Effector memory CD8-positive, alpha-beta T cell (primary cell): ENCODE data around the gene PTPRE.

ENCODE experiments used
- ATAC-seq: fragments of 150-1000 bp; cut with Tn5 transposase; replicated peaks from 2 replicates; pipeline ENCODE4 v1.10.0; 2021; ENCODE audit warnings: mild to moderate bottlenecking, moderate library complexity
- DNase-seq, 3 experiments: peaks; one replicate each; pipeline ENCODE4 v3.0.0; 2021
- H3K27ac Mint-ChIP-seq, 2 donors: one replicate each; pipeline ENCODE4 v1.8.0; 2022; ENCODE audit warnings: mild to moderate bottlenecking in 2 of 2, mixed read lengths in 2 of 2, moderate library complexity in 2 of 2
- H3K27me3 Mint-ChIP-seq, 2 donors: one replicate each; pipeline ENCODE4 v1.8.0; 2022; ENCODE audit warnings: mixed read lengths in 2 of 2
- H3K36me3 Mint-ChIP-seq: one replicate; pipeline ENCODE4 v1.8.0; 2022; ENCODE audit warnings: mild to moderate bottlenecking, moderate library complexity, mixed read lengths; ENCODE audit not compliant: insufficient read depth
- H3K4me1 Mint-ChIP-seq, 2 donors: one replicate each; pipeline ENCODE4 v1.8.0; 2022; ENCODE audit warnings: low read depth in 2 of 2, mixed read lengths in 2 of 2
- H3K4me3 Mint-ChIP-seq, 2 donors: one replicate each; pipeline ENCODE4 v1.8.0; 2022; ENCODE audit warnings: mild to moderate bottlenecking in 2 of 2, mixed read lengths in 2 of 2, moderate library complexity in 2 of 2
- H3K9me3 Mint-ChIP-seq, 2 donors: one replicate each; pipeline ENCODE4 v1.8.0; 2022; ENCODE audit warnings: mixed read lengths in 2 of 2

PTPRE gene

GRCh38 chr10:127918572-127918971 lies 11.7 kb downstream of the PTPRE start:
- H3K4me3 Mint-ChIP-seq, result no peak overlapping the region
- no peak for ATAC-seq

DNA sequence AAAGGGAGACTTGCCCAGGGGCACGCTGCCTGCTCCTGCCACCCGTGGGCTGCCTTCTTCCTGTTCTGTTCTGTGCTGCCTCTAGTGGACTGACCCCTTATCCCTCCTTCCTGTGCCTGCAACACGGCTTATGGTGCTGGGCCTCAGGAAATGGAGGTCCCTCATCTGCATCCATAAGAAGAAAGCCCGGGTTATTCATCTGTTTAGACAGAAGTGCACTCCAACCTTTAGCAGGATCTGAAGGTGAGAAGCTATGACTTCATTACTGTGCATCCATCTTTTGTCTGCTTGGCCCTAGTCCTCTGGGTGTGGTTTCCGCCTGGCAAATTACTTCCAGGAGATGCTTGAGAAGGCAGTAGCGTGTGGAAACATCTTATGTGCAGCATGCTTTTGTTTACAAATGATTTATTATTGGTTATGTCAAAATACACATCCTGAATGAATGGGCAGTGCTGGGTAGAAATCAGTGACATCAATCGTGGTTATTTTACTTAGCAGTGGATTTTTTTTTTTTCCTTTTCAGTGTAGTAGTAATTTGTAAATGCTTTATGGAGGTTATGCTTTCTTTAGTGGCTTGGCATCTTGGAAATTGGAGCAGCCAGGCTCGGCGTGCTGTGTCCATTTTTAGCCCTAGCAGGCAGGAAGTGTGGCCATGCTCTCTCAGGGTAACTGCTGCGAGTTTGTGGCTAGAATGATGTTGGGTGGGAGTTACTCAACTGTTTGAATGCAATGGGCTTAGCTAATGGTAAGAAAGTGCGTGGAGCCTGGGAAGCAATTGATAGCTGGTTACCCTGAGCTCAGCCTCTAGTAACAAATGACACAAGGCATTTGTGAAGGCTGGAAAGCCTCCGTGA lies 12.7 kb downstream of the PTPRE start:
- DNase-seq (no peak), ATAC-seq (no peak)
- peaks cover 0 to 10% of the 10 kb centered on the region in 2 donors for H3K27me3 Mint-ChIP-seq
- no peaks in the 10 kb centered on the region for H3K9me3 Mint-ChIP-seq
- no peaks in the 10 kb centered on the region for H3K36me3 Mint-ChIP-seq
- H3K4me3 Mint-ChIP-seq, result no peak overlapping the region
- no peak overlapping the region for H3K27ac Mint-ChIP-seq
- H3K4me1 Mint-ChIP-seq, result peaks cover 5 to 9% of the 10 kb centered on the region in 2 donors

More at GRCh38 chr10:127918572-127918971, 11.7 kb downstream of the PTPRE start:
- Mint-ChIP-seq H3K9me3 (no peaks in the 10 kb centered on the region), H3K27ac (no peak overlapping the region), H3K36me3 (no peaks in the 10 kb centered on the region), H3K4me1 (peaks cover 5 to 9% of the 10 kb centered on the region in 2 donors), H3K27me3 (peaks cover 0 to 21% of the 10 kb centered on the region in 2 donors)
- no peak for DNase-seq

- no peak for DNase-seq
- no peak overlapping the region for H3K27ac Mint-ChIP-seq
- ATAC-seq, result no peak
These were observed 13.6 kb downstream of the PTPRE start for GRCh38 chr10:127920306-127921074.

GRCh38 chr10:127921075-127921752 lies 14.3 kb downstream of the PTPRE start:
- Mint-ChIP-seq H3K9me3 (no peaks in the 10 kb centered on the region), H3K4me3 (no peak overlapping the region), H3K27me3 (peaks cover 0 to 9% of the 10 kb centered on the region in 2 donors), H3K27ac (no peak overlapping the region), H3K4me1 (peaks cover 5 to 9% of the 10 kb centered on the region in 2 donors), H3K36me3 (no peaks in the 10 kb centered on the region)
- no peak for DNase-seq
- no peak for ATAC-seq

More at GRCh38 chr10:127920306-127921074, 13.6 kb downstream of the PTPRE start:
- peaks cover 0 to 9% of the 10 kb centered on the region in 2 donors for H3K27me3 Mint-ChIP-seq
- no peaks in the 10 kb centered on the region for H3K9me3 Mint-ChIP-seq
- no peaks in the 10 kb centered on the region for H3K36me3 Mint-ChIP-seq
- H3K4me1 Mint-ChIP-seq, result peaks cover 5 to 9% of the 10 kb centered on the region in 2 donors
- H3K4me3 Mint-ChIP-seq, result no peak overlapping the region

- Mint-ChIP-seq H3K36me3 (no peaks in the 10 kb centered on the region), H3K27ac (no peak overlapping the region), H3K27me3 (peaks cover 0 to 6% of the 10 kb centered on the region in 2 donors), H3K4me1 (peaks cover 5 to 9% of the 10 kb centered on the region in 2 donors), H3K9me3 (no peaks in the 10 kb centered on the region), H3K4me3 (no peak overlapping the region)
- ATAC-seq, result no peak
- no peak for DNase-seq
These were observed 14.8 kb downstream of the PTPRE start for GRCh38 chr10:127921753-127922145.

GRCh38 chr10:127922206-127922605 lies 15.3 kb downstream of the PTPRE start:
- H3K27ac Mint-ChIP-seq, result no peak overlapping the region
- DNase-seq, result no peak
- no peaks in the 10 kb centered on the region for H3K9me3 Mint-ChIP-seq
- H3K36me3 Mint-ChIP-seq, result no peaks in the 10 kb centered on the region
- peaks cover 0 to 2% of the 10 kb centered on the region in 2 donors for H3K27me3 Mint-ChIP-seq
- no peak overlapping the region for H3K4me3 Mint-ChIP-seq
- H3K4me1 Mint-ChIP-seq, result peaks cover 5 to 9% of the 10 kb centered on the region in 2 donors
- ATAC-seq, result no peak

DNA sequence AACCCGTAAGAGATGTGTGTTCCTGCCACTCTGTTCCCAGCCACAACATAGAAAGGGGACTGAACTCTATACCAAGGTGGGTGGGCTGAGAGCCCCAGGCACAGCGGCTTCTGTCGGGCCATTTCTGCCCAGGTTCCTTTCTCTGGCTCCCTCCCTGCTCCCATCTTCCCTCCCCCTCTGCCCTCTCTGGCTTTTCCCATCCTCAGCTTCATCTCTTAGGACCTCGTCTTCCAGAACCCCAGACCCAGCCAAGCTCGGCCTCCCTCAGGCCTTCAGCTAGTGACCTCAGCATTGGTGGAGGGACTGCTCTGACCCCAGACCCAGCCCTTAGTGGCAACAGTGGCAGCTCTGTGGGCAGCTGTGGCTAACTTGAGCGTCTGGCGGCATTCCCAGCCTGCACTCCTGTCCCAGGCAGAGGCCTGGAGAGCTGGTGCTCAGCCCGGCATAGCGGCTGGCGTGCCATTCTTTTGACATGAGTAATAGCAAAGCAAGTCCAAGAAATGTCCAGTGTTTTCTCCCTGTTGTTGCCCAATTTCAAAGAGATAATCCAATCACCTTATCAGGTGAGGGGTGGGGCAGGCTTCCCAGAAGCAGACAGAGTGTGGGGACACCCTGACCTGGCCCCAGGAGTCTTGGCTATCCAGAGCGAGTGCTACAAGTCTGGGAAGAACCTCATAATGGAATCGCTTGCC lies 15.9 kb downstream of the PTPRE start:
- DNase-seq (no peak), ATAC-seq (no peak)
- Mint-ChIP-seq H3K36me3 (no peaks in the 10 kb centered on the region), H3K4me3 (no peak overlapping the region), H3K27ac (no peak overlapping the region), H3K9me3 (no peaks in the 10 kb centered on the region), H3K4me1 (peaks cover 5 to 9% of the 10 kb centered on the region in 2 donors), H3K27me3 (no peaks in the 10 kb centered on the region)

- no peaks in the 10 kb centered on the region for H3K9me3 Mint-ChIP-seq
- no peak for ATAC-seq
- no peak overlapping the region for H3K4me3 Mint-ChIP-seq
- no peak for DNase-seq
- H3K36me3 Mint-ChIP-seq, result no peaks in the 10 kb centered on the region
- peaks cover 5 to 9% of the 10 kb centered on the region in 2 donors for H3K4me1 Mint-ChIP-seq
- no peaks in the 10 kb centered on the region for H3K27me3 Mint-ChIP-seq
- H3K27ac Mint-ChIP-seq, result no peak overlapping the region
These were observed 16.7 kb downstream of the PTPRE start for GRCh38 chr10:127923646-127924045.

DNA sequence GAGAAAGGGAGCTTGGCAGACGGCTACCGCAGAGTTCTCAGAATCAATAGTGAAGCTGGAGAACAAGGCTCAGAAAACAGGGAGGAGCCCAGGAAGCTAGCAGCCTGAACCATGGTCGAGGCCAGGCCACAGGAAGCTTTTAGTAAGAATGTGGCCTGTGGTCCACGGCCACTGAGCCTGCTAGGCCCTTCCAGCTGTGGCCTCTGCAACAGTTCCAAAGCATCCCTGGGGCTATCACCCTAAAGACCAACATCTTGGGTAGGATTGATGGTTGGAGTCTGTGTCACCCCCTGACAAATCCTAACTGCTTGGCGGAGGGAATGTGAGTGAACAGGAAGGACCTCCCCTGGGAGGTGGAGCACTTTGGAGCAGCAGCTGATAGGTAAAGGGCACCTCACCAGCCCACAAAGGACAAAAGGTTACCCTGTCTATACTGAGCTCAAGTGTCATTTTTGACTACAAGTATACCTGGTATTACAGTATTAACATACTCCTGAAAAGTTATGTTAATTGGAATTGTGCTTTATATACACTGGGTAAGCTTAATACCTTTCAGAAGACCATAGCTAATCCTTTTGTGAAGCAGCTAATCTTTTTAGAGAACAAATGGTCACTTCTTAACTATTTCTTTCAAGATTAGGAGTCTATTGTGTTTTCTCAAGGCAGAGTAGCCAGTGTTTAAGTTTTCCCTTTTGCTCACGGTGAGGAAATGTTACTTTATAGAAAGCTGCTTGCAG lies 18.7 kb downstream of the PTPRE start:
- Mint-ChIP-seq H3K27me3 (no peaks in the 10 kb centered on the region), H3K4me3 (no peak overlapping the region)
- ATAC-seq, result no peak

GRCh38 chr10:127926455-127926854 lies 19.6 kb downstream of the PTPRE start:
- ATAC-seq, result no peak
- Mint-ChIP-seq H3K27ac (no peak overlapping the region), H3K4me1 (no peaks in the 10 kb centered on the region), H3K36me3 (no peaks in the 10 kb centered on the region), H3K27me3 (no peaks in the 10 kb centered on the region), H3K9me3 (no peaks in the 10 kb centered on the region), H3K4me3 (no peak overlapping the region)
- no peak for DNase-seq

More for the DNA sequence above, 18.7 kb downstream of the PTPRE start:
- DNase-seq, result no peak
- peaks cover 0 to 2% of the 10 kb centered on the region in 2 donors for H3K4me1 Mint-ChIP-seq
- H3K27ac Mint-ChIP-seq, result no peak overlapping the region
- no peaks in the 10 kb centered on the region for H3K9me3 Mint-ChIP-seq
- no peaks in the 10 kb centered on the region for H3K36me3 Mint-ChIP-seq

GRCh38 chr10:127928021-127928806 lies 21.3 kb downstream of the PTPRE start:
- ATAC-seq, result no peak
- Mint-ChIP-seq H3K4me3 (no peak overlapping the region), H3K9me3 (no peaks in the 10 kb centered on the region), H3K27ac (no peak overlapping the region), H3K4me1 (no peaks in the 10 kb centered on the region), H3K36me3 (no peaks in the 10 kb centered on the region), H3K27me3 (peaks cover 0 to 7% of the 10 kb centered on the region in 2 donors)
- no peak for DNase-seq
